Measurements from ENCODE around the gene PTPN13. TPM values are rescaled to one million over a fixed set of nuclear protein-coding genes. Genes with fewer than 3 reads are reported as not detected.

The PTPN13 gene
- total RNA-seq, 3 donors from 2014 or later (not counting 1 experiment from before 2014, with no cell fraction given): 0.20 to 2.4 (median 0.40) TPM

DNA sequence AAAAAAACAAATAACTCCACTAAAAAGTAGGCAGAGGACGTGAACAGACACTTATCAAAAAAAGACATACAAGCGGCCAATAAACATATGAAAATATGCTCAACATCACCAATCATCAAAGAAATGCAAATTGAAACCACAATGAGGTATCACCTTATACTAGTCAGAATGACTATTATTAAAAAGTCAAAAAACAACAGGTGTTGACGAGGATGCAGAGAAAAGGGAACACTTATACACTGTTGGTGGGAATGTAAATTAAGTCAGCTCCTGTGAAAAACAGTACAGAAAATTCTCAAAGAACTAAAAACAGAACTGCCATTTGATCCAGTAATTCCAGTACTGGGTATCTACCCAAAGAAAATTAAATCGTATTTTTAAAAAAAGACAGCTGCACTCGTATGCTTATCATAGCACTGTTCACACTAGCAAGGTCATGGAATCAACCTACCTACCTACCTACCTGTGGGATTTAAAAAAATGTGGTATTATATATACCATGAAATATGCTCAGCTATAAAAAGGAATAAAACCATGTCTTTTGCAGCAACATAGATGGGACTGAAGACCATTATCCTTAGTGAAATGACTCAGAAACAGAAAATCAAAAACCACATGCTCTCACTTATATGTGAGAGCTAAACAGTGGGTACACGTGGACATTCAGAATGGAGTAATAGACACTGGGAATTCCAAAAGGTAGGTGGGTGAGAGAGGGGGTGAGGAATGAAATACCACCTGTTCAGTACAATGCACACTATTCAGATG is 24.8 kb upstream of the PTPN13 start:
- no peaks in the 10 kb centered on the region for H3K4me1 Mint-ChIP-seq
- no peaks in the 10 kb centered on the region for H3K36me3 Mint-ChIP-seq
- H3K9me3 Mint-ChIP-seq: peaks cover 1 to 2% of the 10 kb centered on the region in 2 donors
- Histone ChIP-seq H3K4me3 (ENCODE audit: low read length) (no peak overlapping the region), H3K36me3 (ENCODE audit: control insufficient read depth, insufficient read depth, low read length) (no peaks in the 10 kb centered on the region), H3K27me3 (ENCODE audit: control insufficient read depth, insufficient read depth, low read length) (no peaks in the 10 kb centered on the region), H3K27ac (ENCODE audit: low read length) (no peak overlapping the region), H3K4me1 (ENCODE audit: control insufficient read depth, insufficient read depth, low read length) (no peaks in the 10 kb centered on the region), H3K9me3 (ENCODE audit: control insufficient read depth, insufficient read depth, low read length) (no peaks in the 10 kb centered on the region)
- no peak for DNase-seq
- no peak for TF ChIP-seq CTCF (IDR thresholded peaks at IDR 0.05)
- intact Hi-C loops (cut with micrococcal nuclease): no loop called here
- WGBS (ENCODE audit: insufficient coverage): 84% methylated on average over 2 of the region's 6 CpGs
- ATAC-seq: no peak
- H3K27ac Mint-ChIP-seq: no peak overlapping the region
- H3K4me3 Mint-ChIP-seq: no peak overlapping the region
- H3K27me3 Mint-ChIP-seq (ENCODE audit: low read depth in 2 of 2): no peaks in the 10 kb centered on the region

- 97% methylated on average over 6 of the region's 6 CpGs for WGBS (ENCODE audit: insufficient coverage)
- no peak for ATAC-seq
- H3K27me3 ChIP-seq (ENCODE audit: control insufficient read depth, insufficient read depth, low read length): no peaks in the 10 kb centered on the region
Observed at GRCh38 chr4:86579941-86580340, 14.2 kb upstream of the PTPN13 start.

DNA sequence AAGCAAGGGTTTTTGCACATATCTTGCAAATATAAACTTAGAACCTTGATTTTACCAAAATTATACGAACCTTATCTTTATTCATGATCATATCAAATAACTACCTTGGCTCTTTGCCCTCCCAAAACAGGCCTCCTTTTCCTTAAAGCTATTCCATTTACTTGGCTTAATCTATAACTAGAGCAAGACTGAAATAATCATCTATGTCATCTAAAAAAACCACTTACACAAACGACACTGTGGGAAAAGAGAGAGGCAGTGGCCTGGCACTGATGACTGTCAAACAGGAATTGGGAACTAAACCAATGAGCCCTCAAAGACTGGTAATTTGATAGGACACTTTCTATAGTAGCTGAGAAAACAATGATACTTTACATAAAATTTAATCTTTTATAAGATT is 11.7 kb upstream of the PTPN13 start:
- H3K4me3 Mint-ChIP-seq: no peak overlapping the region
- 43% methylated on average over 2 of the region's 2 CpGs for WGBS (ENCODE audit: insufficient coverage)
- intact Hi-C loops (cut with micrococcal nuclease): no loop called here
- H3K36me3 Mint-ChIP-seq: no peaks in the 10 kb centered on the region
- no peaks in the 10 kb centered on the region for H3K36me3 ChIP-seq (ENCODE audit: control insufficient read depth, insufficient read depth, low read length)
- no peak overlapping the region for H3K27ac Mint-ChIP-seq
- no peak for TF ChIP-seq CTCF (IDR thresholded peaks at IDR 0.05)
- H3K4me3 ChIP-seq (ENCODE audit: low read length): no peak overlapping the region
- ATAC-seq: no peak
- no peaks in the 10 kb centered on the region for H3K4me1 ChIP-seq (ENCODE audit: control insufficient read depth, insufficient read depth, low read length)
- no peaks in the 10 kb centered on the region for H3K9me3 ChIP-seq (ENCODE audit: control insufficient read depth, insufficient read depth, low read length)
- H3K9me3 Mint-ChIP-seq: no peaks in the 10 kb centered on the region
- no peaks in the 10 kb centered on the region for H3K27me3 ChIP-seq (ENCODE audit: control insufficient read depth, insufficient read depth, low read length)
- no peak overlapping the region for H3K27ac ChIP-seq (ENCODE audit: low read length)
- DNase-seq: no peak
- H3K27me3 Mint-ChIP-seq (ENCODE audit: low read depth in 2 of 2): no peaks in the 10 kb centered on the region
- no peaks in the 10 kb centered on the region for H3K4me1 Mint-ChIP-seq

More at GRCh38 chr4:86579941-86580340, 14.2 kb upstream of the PTPN13 start:
- Histone ChIP-seq H3K36me3 (ENCODE audit: control insufficient read depth, insufficient read depth, low read length) (no peaks in the 10 kb centered on the region), H3K27ac (ENCODE audit: low read length) (no peak overlapping the region), H3K4me3 (ENCODE audit: low read length) (no peak overlapping the region), H3K9me3 (ENCODE audit: control insufficient read depth, insufficient read depth, low read length) (no peaks in the 10 kb centered on the region), H3K4me1 (ENCODE audit: control insufficient read depth, insufficient read depth, low read length) (no peaks in the 10 kb centered on the region)
- no peak for TF ChIP-seq CTCF (IDR thresholded peaks at IDR 0.05)
- Mint-ChIP-seq H3K4me1 (no peaks in the 10 kb centered on the region), H3K27ac (no peak overlapping the region), H3K9me3 (no peaks in the 10 kb centered on the region), H3K27me3 (ENCODE audit: low read depth in 2 of 2) (no peaks in the 10 kb centered on the region), H3K36me3 (no peaks in the 10 kb centered on the region), H3K4me3 (no peak overlapping the region)
- intact Hi-C loops (cut with micrococcal nuclease): no loop called here
- no peak for DNase-seq

GRCh38 chr4:86586160-86586572 is 7.9 kb upstream of the PTPN13 start:
- ATAC-seq: peak in 1 of 3 donors; percentile 26

More at GRCh38 chr4:86586160-86586572, 7.9 kb upstream of the PTPN13 start:
- Histone ChIP-seq H3K4me1 (ENCODE audit: control insufficient read depth, insufficient read depth, low read length) (no peaks in the 10 kb centered on the region), H3K4me3 (ENCODE audit: low read length) (no peak overlapping the region), H3K9me3 (ENCODE audit: control insufficient read depth, insufficient read depth, low read length) (no peaks in the 10 kb centered on the region), H3K27me3 (ENCODE audit: control insufficient read depth, insufficient read depth, low read length) (no peaks in the 10 kb centered on the region), H3K36me3 (ENCODE audit: control insufficient read depth, insufficient read depth, low read length) (no peaks in the 10 kb centered on the region), H3K27ac (ENCODE audit: low read length) (no peak overlapping the region)
- Mint-ChIP-seq H3K27ac (no peak overlapping the region), H3K4me1 (no peaks in the 10 kb centered on the region), H3K27me3 (ENCODE audit: low read depth in 2 of 2) (no peaks in the 10 kb centered on the region), H3K36me3 (no peaks in the 10 kb centered on the region), H3K9me3 (no peaks in the 10 kb centered on the region), H3K4me3 (no peak overlapping the region)
- TF ChIP-seq CTCF (IDR thresholded peaks at IDR 0.05): no peak
- intact Hi-C loops (cut with micrococcal nuclease): no loop called here
- WGBS (ENCODE audit: insufficient coverage): 17% methylated on average over 2 of the region's 4 CpGs
- DNase-seq: no peak

Data from natural killer cell (primary cell).